GM20000 (cell line): Measurements from ENCODE around the gene OPRL1.

ENCODE experiments used
- DNase-seq: peaks from one replicate; pipeline ENCODE4 v3.0.0; 2012; ENCODE audit warnings: low spot score
- TF ChIP-seq, protein P1 (sequence below): IDR thresholded peaks from 2 replicates; pipeline ENCODE4 v1.5.1; 2012; ENCODE audit warnings: mild to moderate bottlenecking, control low read depth; ENCODE audit errors: extremely low read depth, missing control alignments

The OPRL1 gene

DNA sequence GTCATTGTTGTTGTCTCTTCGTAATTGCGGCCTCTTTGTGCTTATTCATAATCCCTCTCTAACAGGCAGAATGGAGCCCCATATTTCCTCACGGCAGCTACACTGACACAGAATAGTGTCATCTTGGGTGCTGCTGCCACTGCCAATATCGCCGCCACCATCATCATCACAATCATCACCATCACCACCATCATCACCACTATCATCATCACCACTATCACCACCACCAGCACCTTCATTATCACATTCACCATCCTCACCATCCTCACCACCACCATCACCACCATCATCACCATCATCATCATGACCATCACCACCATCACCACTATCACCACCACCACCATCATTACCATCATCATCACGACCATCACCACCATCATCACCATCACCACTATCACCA lies 16.7 kb downstream of the OPRL1 start:
- TF ChIP-seq, protein P1, sequence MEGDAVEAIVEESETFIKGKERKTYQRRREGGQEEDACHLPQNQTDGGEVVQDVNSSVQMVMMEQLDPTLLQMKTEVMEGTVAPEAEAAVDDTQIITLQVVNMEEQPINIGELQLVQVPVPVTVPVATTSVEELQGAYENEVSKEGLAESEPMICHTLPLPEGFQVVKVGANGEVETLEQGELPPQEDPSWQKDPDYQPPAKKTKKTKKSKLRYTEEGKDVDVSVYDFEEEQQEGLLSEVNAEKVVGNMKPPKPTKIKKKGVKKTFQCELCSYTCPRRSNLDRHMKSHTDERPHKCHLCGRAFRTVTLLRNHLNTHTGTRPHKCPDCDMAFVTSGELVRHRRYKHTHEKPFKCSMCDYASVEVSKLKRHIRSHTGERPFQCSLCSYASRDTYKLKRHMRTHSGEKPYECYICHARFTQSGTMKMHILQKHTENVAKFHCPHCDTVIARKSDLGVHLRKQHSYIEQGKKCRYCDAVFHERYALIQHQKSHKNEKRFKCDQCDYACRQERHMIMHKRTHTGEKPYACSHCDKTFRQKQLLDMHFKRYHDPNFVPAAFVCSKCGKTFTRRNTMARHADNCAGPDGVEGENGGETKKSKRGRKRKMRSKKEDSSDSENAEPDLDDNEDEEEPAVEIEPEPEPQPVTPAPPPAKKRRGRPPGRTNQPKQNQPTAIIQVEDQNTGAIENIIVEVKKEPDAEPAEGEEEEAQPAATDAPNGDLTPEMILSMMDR, result no peak
- DNase-seq, result no peak

DNA sequence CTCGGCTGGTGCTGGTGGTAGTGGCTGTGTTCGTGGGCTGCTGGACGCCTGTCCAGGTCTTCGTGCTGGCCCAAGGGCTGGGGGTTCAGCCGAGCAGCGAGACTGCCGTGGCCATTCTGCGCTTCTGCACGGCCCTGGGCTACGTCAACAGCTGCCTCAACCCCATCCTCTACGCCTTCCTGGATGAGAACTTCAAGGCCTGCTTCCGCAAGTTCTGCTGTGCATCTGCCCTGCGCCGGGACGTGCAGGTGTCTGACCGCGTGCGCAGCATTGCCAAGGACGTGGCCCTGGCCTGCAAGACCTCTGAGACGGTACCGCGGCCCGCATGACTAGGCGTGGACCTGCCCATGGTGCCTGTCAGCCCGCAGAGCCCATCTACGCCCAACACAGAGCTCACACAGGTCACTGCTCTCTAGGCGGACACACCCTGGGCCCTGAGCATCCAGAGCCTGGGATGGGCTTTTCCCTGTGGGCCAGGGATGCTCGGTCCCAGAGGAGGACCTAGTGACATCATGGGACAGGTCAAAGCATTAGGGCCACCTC lies 18.7 kb downstream of the OPRL1 start:
- TF ChIP-seq, protein P1, result no peak
- DNase-seq, result no peak

DNA sequence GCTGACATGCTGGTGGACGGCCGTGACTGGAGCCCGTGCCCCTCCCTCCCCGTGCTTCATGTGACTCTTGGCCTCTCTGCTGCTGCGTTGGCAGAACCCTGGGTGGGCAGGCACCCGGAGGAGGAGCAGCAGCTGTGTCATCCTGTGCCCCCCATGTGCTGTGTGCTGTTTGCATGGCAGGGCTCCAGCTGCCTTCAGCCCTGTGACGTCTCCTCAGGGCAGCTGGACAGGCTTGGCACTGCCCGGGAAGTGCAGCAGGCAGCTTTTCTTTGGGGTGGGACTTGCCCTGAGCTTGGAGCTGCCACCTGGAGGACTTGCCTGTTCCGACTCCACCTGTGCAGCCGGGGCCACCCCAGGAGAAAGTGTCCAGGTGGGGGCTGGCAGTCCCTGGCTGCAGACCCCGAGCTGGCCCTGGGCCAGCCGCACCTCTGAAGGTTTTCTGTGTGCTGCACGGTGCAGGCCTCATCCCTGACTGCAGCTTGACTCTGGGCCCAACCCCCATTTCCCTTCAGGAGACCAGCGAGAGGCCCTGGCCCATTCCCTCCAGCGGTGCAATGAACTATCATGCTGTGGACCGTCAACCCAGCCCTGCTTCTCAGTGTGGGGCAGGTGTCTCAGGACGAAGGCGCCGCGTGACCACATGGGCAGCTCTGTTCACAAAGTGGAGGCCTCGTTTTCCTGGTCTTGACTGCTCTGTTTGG lies 19.4 kb downstream of the OPRL1 start:
- no peak for DNase-seq
- TF ChIP-seq, protein P1, result no peak

DNA sequence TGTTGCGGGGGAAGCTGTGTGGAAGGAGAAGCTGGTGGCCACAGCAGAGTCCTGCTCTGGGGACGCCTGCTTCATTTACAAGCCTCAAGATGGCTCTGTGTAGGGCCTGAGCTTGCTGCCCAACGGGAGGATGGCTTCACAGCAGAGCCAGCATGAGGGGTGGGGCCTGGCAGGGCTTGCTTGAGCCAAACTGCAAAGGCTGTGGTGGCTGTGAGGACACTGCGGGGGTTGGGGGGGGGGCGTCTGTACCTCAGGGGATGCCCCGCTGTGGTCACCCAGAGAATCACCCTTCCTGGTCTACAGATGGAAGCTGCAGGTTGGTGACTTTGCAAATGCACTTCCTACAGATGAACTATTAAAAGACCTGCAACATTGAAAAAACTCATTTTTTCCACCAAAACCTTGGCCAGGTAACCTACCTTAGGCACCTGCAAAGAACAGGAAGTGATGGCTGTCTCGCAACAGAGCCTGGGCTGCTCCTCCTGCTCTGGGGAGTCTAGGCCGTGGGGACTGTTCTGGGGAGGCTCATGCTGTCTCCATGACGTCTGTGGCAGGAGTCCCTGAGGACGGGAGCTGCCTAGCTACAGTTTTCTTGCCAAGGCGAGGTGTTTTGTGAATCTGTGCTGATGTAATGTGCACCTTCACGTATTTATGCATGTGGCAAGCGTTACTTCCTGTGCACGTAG lies 20.1 kb downstream of the OPRL1 start:
- TF ChIP-seq, protein P1, result no peak
- DNase-seq, result peak; percentile 65

GRCh38 chr20:64100566-64100888 lies 20.6 kb downstream of the OPRL1 start:
- TF ChIP-seq, protein P1, result no peak
- DNase-seq, result no peak

GRCh38 chr20:64100946-64101688 lies 21.2 kb downstream of the OPRL1 start:
- no peak for DNase-seq
- TF ChIP-seq, protein P1, result no peak
